Measurements from ENCODE around the gene YPEL2. TPM values are rescaled to one million over a fixed set of nuclear protein-coding genes. Genes with fewer than 3 reads are reported as not detected.
"Not testable (repeated sequence)": the region's sequence is repeated elsewhere in the genome, so short reads cannot be mapped to it uniquely, and the experiment has no call there.

The YPEL2 gene
- total RNA-seq, 4 donors from 2014 or later, result 20.6 to 33.1 (median 26.9) TPM

DNA sequence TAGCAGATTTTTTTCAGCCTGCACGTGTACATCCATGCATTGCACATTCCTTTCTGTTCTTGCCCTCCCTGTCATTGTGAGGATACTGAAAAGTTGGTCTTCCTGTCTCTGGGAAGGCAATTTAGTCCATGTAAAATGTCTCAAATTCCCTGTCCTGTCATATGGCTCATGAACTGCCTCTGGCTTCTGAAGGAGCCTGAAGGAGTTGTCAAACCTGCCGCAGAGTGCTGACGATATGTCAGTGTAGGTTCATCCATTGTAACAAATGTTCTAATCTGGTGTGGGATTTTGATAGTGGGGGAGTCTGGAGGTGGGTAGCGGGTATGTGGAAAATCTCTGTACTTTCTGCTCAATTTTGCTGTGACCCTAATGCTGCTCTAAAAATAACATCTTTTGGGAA is 59.6 kb downstream of the YPEL2 start:
- WGBS, 2 donors, result 81 to 86% methylated on average over 4 of the region's 4 CpGs
- intact Hi-C loops (cut with DNase I; ENCODE audit: low total_unique reads), result no loop called here
- TF ChIP-seq POLR2A (IDR thresholded peaks at IDR 0.05), result no peak
- TF ChIP-seq, protein P1, sequence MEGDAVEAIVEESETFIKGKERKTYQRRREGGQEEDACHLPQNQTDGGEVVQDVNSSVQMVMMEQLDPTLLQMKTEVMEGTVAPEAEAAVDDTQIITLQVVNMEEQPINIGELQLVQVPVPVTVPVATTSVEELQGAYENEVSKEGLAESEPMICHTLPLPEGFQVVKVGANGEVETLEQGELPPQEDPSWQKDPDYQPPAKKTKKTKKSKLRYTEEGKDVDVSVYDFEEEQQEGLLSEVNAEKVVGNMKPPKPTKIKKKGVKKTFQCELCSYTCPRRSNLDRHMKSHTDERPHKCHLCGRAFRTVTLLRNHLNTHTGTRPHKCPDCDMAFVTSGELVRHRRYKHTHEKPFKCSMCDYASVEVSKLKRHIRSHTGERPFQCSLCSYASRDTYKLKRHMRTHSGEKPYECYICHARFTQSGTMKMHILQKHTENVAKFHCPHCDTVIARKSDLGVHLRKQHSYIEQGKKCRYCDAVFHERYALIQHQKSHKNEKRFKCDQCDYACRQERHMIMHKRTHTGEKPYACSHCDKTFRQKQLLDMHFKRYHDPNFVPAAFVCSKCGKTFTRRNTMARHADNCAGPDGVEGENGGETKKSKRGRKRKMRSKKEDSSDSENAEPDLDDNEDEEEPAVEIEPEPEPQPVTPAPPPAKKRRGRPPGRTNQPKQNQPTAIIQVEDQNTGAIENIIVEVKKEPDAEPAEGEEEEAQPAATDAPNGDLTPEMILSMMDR (IDR thresholded peaks at IDR 0.05), result no peak

GRCh38 chr17:59392973-59393679 is 61.7 kb downstream of the YPEL2 start:
- 89 to 90% methylated on average over 5 of the region's 7 CpGs for WGBS, 2 donors
- no peak for DNase-seq (ENCODE audit: low spot score in 2 of 2)
- intact Hi-C loops (cut with DNase I; ENCODE audit: low total_unique reads), result no loop called here

More for the DNA sequence above, 59.6 kb downstream of the YPEL2 start:
- no peak for DNase-seq (ENCODE audit: low spot score in 2 of 2)
- H3K4me3 ChIP-seq (ENCODE audit: low read depth, poor library complexity, severe bottlenecking), result no peak overlapping the region

DNA sequence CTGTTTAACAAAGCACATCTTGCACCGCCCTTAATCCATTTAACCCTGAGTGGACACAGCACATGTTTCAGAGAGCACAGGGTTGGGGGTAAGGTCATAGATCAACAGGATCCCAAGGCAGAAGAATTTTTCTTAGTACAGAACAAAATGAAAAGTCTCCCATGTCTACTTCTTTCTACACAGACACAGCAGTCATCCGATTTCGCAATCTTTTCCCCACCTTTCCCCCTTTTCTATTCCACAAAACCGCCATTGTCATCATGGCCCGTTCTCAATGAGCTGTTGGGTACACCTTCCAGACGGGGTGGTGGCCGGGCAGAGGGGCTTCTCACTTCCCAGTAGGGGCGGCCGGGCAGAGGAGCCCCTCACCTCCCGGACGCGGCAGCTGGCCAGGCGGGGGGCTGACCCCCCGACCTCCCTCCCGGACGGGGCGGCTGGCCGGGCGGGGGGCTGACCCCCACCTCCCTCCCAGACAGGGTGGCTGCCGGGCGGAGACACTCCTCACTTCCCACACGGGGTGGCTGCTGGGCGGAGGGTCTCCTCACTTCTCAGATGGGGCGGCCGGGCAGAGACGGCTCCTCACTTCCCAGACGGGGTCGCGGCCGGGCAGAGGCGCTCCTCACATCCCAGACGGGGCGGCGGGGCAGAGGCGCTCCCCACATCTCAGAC is 62.4 kb downstream of the YPEL2 start:
- DNase-seq (ENCODE audit: low spot score in 2 of 2); H3K4me3 ChIP-seq (ENCODE audit: low read depth, poor library complexity, severe bottlenecking); intact Hi-C loops (cut with DNase I; ENCODE audit: low total_unique reads): not testable (repeated sequence)
- WGBS, 2 donors, result 94 to 95% methylated on average over 34 of the region's 35 CpGs

More at GRCh38 chr17:59392973-59393679, 61.7 kb downstream of the YPEL2 start:
- no peak for TF ChIP-seq POLR2A (IDR thresholded peaks at IDR 0.05)
- TF ChIP-seq, protein P1 (IDR thresholded peaks at IDR 0.05), result no peak
- no peak overlapping the region for H3K4me3 ChIP-seq (ENCODE audit: low read depth, poor library complexity, severe bottlenecking)

DNA sequence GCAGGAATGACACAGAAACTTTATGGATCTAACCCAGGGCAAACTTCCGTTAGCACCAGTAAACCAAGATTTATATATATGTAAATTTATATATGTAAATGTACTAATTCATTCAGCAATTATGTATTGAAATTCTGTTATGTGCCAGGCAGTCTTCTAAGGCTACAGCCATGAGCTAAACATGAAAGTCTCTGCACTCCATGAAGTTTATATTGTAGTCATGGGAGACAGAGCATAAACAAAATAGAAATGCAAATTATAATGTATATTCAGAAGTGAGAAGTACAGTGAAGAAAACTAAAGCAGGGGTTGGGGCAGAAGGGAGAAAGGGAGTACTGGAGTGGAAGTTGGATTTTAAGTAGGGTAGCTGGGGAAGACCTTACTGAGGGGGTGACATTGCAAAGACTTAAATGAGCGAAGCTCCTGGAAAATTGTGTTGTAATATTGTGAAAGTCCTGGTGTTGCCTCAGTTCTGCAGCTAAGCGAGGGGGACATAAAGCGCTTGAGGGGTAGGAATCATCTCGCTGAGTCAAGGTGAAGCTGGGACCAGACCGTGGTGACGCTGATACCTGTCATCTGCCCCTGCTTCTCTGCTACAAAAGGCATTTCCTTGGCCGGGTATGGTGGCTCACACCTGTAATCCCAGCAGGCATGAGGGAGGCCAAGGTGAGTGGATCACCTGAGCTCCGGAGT is 64.8 kb downstream of the YPEL2 start:
- H3K4me3 ChIP-seq (ENCODE audit: low read depth, poor library complexity, severe bottlenecking), result no peak overlapping the region
- TF ChIP-seq, protein P1 (IDR thresholded peaks at IDR 0.05), result no peak
- TF ChIP-seq POLR2A (IDR thresholded peaks at IDR 0.05), result no peak
- intact Hi-C loops (cut with DNase I; ENCODE audit: low total_unique reads), result no loop called here
- DNase-seq (ENCODE audit: low spot score in 2 of 2), result no peak
- 90 to 91% methylated on average over 9 of the region's 9 CpGs for WGBS, 2 donors

- H3K4me3 ChIP-seq (ENCODE audit: low read depth, poor library complexity, severe bottlenecking), result no peak overlapping the region
- no peak for DNase-seq (ENCODE audit: low spot score in 2 of 2)
- TF ChIP-seq POLR2A (IDR thresholded peaks at IDR 0.05), result no peak
- TF ChIP-seq, protein P1 (IDR thresholded peaks at IDR 0.05), result no peak
- WGBS, 2 donors, result 97 to 98% methylated on average over 15 of the region's 15 CpGs
- intact Hi-C loops (cut with DNase I; ENCODE audit: low total_unique reads), result no loop called here
These were observed 66.0 kb downstream of the YPEL2 start for GRCh38 chr17:59397316-59398073.
